ENCODE measurements around the gene ZNF502.

- TF ChIP-seq CTCF (IDR thresholded peaks at IDR 0.05) (no peak), POLR2AphosphoS5 (IDR thresholded peaks at IDR 0.05) (no peak)
Measured at GRCh38 chr3:44734646-44735168, 22.2 kb downstream of the ZNF502 start.

Measured in stomach (tissue), 4 donors.